ENCODE measurements around the gene ZNF230. TPM values are rescaled to one million over a fixed set of nuclear protein-coding genes. Genes with fewer than 3 reads are reported as not detected.

The ZNF230 gene
- 3.0 and 3.1 TPM in 2 replicates for total RNA-seq

GRCh38 chr19:44002566-44003460 is at the start of gene ZNF230:
TSS of gene ZNF230 (plus strand) at chr19:44002957. CDS start at chr19:44007079, 4,122 bp downstream.

GRCh38 chr19:43983912-43984686 is 18.7 kb upstream of the ZNF230 start, which contains the start of gene ZNF155:
TSS of gene ZNF155 (plus strand) at chr19:43984188. CDS start at chr19:43988544, 4,356 bp downstream.

GRCh38 chr19:44025217-44025936 is 22.6 kb downstream of the ZNF230 start, which contains the start of gene ZNF222:
TSS of gene ZNF222 (plus strand) at chr19:44025379. CDS start at chr19:44025437, 58 bp downstream.

GRCh38 chr19:44051650-44052402 is 49.1 kb downstream of the ZNF230 start, which contains the start of gene ZNF223:
TSS of gene ZNF223 (plus strand) at chr19:44052036. CDS start at chr19:44055177, 3,141 bp downstream.

Other genes starting within 250 kb of the ZNF230 start
- gene SMG9, start 248.0 kb upstream of the ZNF230 start, total RNA-seq = 6.7 and 7.9 TPM in 2 replicates
- gene KCNN4, start 222.0 kb upstream of the ZNF230 start, total RNA-seq = 1.1 and 1.3 TPM in 2 replicates
- gene LYPD5, start 200.5 kb upstream of the ZNF230 start, total RNA-seq = 0.50 TPM in 1 of 2 replicates, not detected in the other
- 11.8 and 20.2 TPM in 2 replicates for gene ZNF283, start 175.6 kb upstream of the ZNF230 start, total RNA-seq
- gene ZNF404, start 119.0 kb upstream of the ZNF230 start, total RNA-seq = 2.2 and 5.7 TPM in 2 replicates
- gene ZNF45, start 67.7 kb upstream of the ZNF230 start, total RNA-seq = 14.1 and 17.3 TPM in 2 replicates
- gene ZNF221, start 51.7 kb upstream of the ZNF230 start, total RNA-seq = 8.7 and 9.2 TPM in 2 replicates
- gene ZNF155, start 18.8 kb upstream of the ZNF230 start, total RNA-seq = 7.6 and 11.4 TPM in 2 replicates
- gene ZNF222, start 22.4 kb downstream of the ZNF230 start, total RNA-seq = 7.5 and 7.9 TPM in 2 replicates
- 3.7 and 4.1 TPM in 2 replicates for gene ZNF223, start 49.1 kb downstream of the ZNF230 start, total RNA-seq
- gene ZNF284, start 69.2 kb downstream of the ZNF230 start, total RNA-seq = 2.4 and 2.9 TPM in 2 replicates
- gene ZNF224, start 91.4 kb downstream of the ZNF230 start, total RNA-seq = 20.5 and 21.2 TPM in 2 replicates
- gene ZNF225, start 110.4 kb downstream of the ZNF230 start, total RNA-seq = 5.9 and 6.7 TPM in 2 replicates
- gene ZNF234, start 138.6 kb downstream of the ZNF230 start, total RNA-seq = 12.3 and 14.6 TPM in 2 replicates
- gene ZNF226, start 162.1 kb downstream of the ZNF230 start, total RNA-seq = 14.6 and 16.6 TPM in 2 replicates
- 19.3 and 20.5 TPM in 2 replicates for gene ZNF227, start 209.6 kb downstream of the ZNF230 start, total RNA-seq

Data from uterine smooth muscle cell (primary cell).